HG03175 (cell line): Measurements from ENCODE around the gene ARHGEF17.

Experiments used
- ATAC-seq: cut with Tn5 transposase; IDR thresholded peaks from one replicate; pipeline ENCODE4 v1.9.1; 2021; ENCODE audit warnings: mild to moderate bottlenecking, moderate library complexity; ENCODE audit not compliant: unreplicated experiment

Gene ARHGEF17

GRCh38 chr11:73404048-73404447, 96.0 kb downstream of the ARHGEF17 start:
- ATAC-seq: no peak

- no peak for ATAC-seq
Observed at GRCh38 chr11:73404506-73405145, 96.5 kb downstream of the ARHGEF17 start.

- no peak for ATAC-seq
Observed at GRCh38 chr11:73405146-73405510, 97.1 kb downstream of the ARHGEF17 start.

GRCh38 chr11:73406131-73406530, 98.1 kb downstream of the ARHGEF17 start:
- ATAC-seq: no peak

GRCh38 chr11:73406619-73407018, 98.5 kb downstream of the ARHGEF17 start:
- ATAC-seq: no peak

GRCh38 chr11:73409431-73409830, 101.4 kb downstream of the ARHGEF17 start:
- ATAC-seq: no peak

GRCh38 chr11:73410627-73411026, 102.6 kb downstream of the ARHGEF17 start:
- no peak for ATAC-seq

- no peak for ATAC-seq
Observed at GRCh38 chr11:73411031-73411430, 103.0 kb downstream of the ARHGEF17 start.

- ATAC-seq: no peak
Observed at GRCh38 chr11:73412308-73412707, 104.2 kb downstream of the ARHGEF17 start.

- ATAC-seq: no peak
Observed at GRCh38 chr11:73413256-73413655, 105.2 kb downstream of the ARHGEF17 start.

- no peak for ATAC-seq
Observed at GRCh38 chr11:73414977-73415651, 107.0 kb downstream of the ARHGEF17 start.

- no peak for ATAC-seq
Observed at GRCh38 chr11:73415854-73416615, 108.0 kb downstream of the ARHGEF17 start.

GRCh38 chr11:73416786-73417185, 108.7 kb downstream of the ARHGEF17 start:
- ATAC-seq: no peak
